Panc1 (cell line): ENCODE measurements around the gene FETUB. TPM values are rescaled to one million over a fixed set of nuclear protein-coding genes. Genes with fewer than 3 reads are reported as not detected.

ENCODE experiments used
- ATAC-seq: fragments of 200-7000 bp; cut with Tn5 transposase; 2 replicates; pipeline ENCODE4 v1.9.1; 2020; ENCODE audit warnings: mild to moderate bottlenecking, moderate library complexity
- BruUV-seq: library from RNA; stranded (reverse); fragments of 400-500 nt; replicated peaks from 2 replicates; lab custom pipeline; 2021; lab: Mats Ljungman, UMichigan
- CTCF ChIA-PET: fragments of 300-600 bp; sonication (Branson Sonifier 250); formaldehyde crosslinking; loops from one replicate; lab custom pipeline; 2022; ENCODE audit warnings: antibody characterized with exemption; lab: Charles Lee
- POLR2A ChIA-PET: fragments of 300-600 bp; sonication (Branson Sonifier 250); formaldehyde crosslinking; loops from one replicate; lab custom pipeline; 2022; ENCODE audit warnings: antibody characterized with exemption; lab: Charles Lee
- DNase-seq: peaks from one replicate; pipeline ENCODE4 v3.0.0-alpha.2; 2010; ENCODE audit warnings: low read depth, low spot score
- H3K27ac ChIP-seq: 2 replicates; pipeline ENCODE4 v1.5.1; 2011; ENCODE audit warnings: mild to moderate bottlenecking, low read length, inconsistent platforms
- H3K27me3 ChIP-seq: fragments of 200-500 bp; sonication (Bioruptor generic); 2 replicates; pipeline ENCODE4 v1.6.0; 2014; ENCODE audit warnings: low read length, inconsistent platforms; ENCODE audit not compliant: control insufficient read depth, insufficient read depth
- H3K36me3 ChIP-seq: fragments of 200-500 bp; sonication (Bioruptor generic); 2 replicates; pipeline ENCODE4 v1.5.1; 2014; ENCODE audit warnings: inconsistent platforms, mild to moderate bottlenecking, low read length, moderate library complexity; ENCODE audit not compliant: control insufficient read depth, insufficient read depth
- H3K4me1 ChIP-seq: 2 replicates; pipeline ENCODE4 v1.5.1; 2011; ENCODE audit warnings: inconsistent platforms, mild to moderate bottlenecking, low read length, moderate library complexity; ENCODE audit not compliant: control insufficient read depth, insufficient read depth
- H3K4me3 ChIP-seq, 2 experiments: 2 replicates each; pipeline ENCODE4 v1.5.1; 2011 to 2012; ENCODE audit warnings: low read depth in 2 of 2, low read length in 2 of 2, mild to moderate bottlenecking in 2 of 2, inconsistent platforms in 1 of 2, moderate library complexity in 1 of 2
- H3K9me3 ChIP-seq: fragments of 200-500 bp; sonication (Bioruptor generic); 2 replicates; pipeline ENCODE4 v1.5.1; 2014; ENCODE audit warnings: low read depth, mild to moderate bottlenecking, inconsistent platforms, low read length, moderate library complexity; ENCODE audit not compliant: control insufficient read depth, insufficient read depth
- CTCF ChIP-seq: fragments of 450-650 bp; IDR thresholded peaks from 2 replicates; pipeline ENCODE4 v1.5.1; 2017; ENCODE audit warnings: mild to moderate bottlenecking
- POLR2AphosphoS5 ChIP-seq: IDR thresholded peaks from 2 replicates; pipeline ENCODE4 v1.6.1; 2012; ENCODE audit warnings: mild to moderate bottlenecking, low read depth, low read length, moderate library complexity
- SIN3A ChIP-seq: IDR thresholded peaks from 2 replicates; pipeline ENCODE4 v1.6.1; 2012; ENCODE audit warnings: low read depth, mild to moderate bottlenecking, low read length, moderate library complexity, borderline replicate concordance; ENCODE audit not compliant: insufficient read depth
- TCF7L2 ChIP-seq: IDR thresholded peaks from 2 replicates; pipeline ENCODE4 v1.6.1; 2011; ENCODE audit warnings: mild to moderate bottlenecking, low read depth, low read length, inconsistent platforms
- in situ Hi-C: cut with HindIII; loops from 2 replicates; pipeline ENCODE4 v1.10.0; 2016; ENCODE audit warnings: low sequenced_read_pairs, low pct_unique_long_range_greater_than_20kb
- intact Hi-C: fragments of 100-400 bp; cut with micrococcal nuclease; formaldehyde crosslinking; loops from one replicate; pipeline ENCODE4 v1.10.0; 2022; ENCODE audit not compliant: unreplicated experiment
- total RNA-seq: library from RNA; stranded (reverse); gene quantifications from one replicate; pipeline ENCODE4 v1.2.1, GENCODE V29; 2021; ENCODE audit not compliant: unreplicated experiment
- TF ChIP-seq, protein P1 (sequence below), 2 experiments: IDR thresholded peaks; 2 replicates each; pipeline ENCODE4 v1.6.1; 2011 to 2012; ENCODE audit warnings: low read depth in 2 of 2, control low read depth in 1 of 2, low read length in 1 of 2, mild to moderate bottlenecking in 1 of 2, moderate library complexity in 1 of 2; ENCODE audit not compliant: insufficient read depth in 1 of 2

Gene FETUB
- total RNA-seq, 1 experiment from 2014 or later = not detected

DNA sequence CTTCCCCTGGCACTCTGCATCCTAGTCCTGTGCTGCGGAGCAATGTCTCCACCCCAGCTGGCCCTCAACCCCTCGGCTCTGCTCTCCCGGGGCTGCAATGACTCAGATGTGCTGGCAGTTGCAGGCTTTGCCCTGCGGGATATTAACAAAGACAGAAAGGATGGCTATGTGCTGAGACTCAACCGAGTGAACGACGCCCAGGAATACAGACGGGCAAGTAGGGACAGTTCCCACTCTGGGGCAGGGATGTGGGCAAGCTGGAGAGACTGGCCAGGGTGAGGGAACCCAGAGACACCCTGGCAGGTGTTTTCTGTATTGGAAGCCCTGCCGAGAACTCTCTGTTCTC, 247 bp downstream of the FETUB start:
- ATAC-seq = peak; percentile 72; the same call in 1 of the 2 replicates
- no peak overlapping the region for H3K27ac ChIP-seq
- no peak for DNase-seq
- H3K9me3 ChIP-seq = no peaks in the 10 kb centered on the region
- TF ChIP-seq CTCF = no peak
- TF ChIP-seq, protein P1, sequence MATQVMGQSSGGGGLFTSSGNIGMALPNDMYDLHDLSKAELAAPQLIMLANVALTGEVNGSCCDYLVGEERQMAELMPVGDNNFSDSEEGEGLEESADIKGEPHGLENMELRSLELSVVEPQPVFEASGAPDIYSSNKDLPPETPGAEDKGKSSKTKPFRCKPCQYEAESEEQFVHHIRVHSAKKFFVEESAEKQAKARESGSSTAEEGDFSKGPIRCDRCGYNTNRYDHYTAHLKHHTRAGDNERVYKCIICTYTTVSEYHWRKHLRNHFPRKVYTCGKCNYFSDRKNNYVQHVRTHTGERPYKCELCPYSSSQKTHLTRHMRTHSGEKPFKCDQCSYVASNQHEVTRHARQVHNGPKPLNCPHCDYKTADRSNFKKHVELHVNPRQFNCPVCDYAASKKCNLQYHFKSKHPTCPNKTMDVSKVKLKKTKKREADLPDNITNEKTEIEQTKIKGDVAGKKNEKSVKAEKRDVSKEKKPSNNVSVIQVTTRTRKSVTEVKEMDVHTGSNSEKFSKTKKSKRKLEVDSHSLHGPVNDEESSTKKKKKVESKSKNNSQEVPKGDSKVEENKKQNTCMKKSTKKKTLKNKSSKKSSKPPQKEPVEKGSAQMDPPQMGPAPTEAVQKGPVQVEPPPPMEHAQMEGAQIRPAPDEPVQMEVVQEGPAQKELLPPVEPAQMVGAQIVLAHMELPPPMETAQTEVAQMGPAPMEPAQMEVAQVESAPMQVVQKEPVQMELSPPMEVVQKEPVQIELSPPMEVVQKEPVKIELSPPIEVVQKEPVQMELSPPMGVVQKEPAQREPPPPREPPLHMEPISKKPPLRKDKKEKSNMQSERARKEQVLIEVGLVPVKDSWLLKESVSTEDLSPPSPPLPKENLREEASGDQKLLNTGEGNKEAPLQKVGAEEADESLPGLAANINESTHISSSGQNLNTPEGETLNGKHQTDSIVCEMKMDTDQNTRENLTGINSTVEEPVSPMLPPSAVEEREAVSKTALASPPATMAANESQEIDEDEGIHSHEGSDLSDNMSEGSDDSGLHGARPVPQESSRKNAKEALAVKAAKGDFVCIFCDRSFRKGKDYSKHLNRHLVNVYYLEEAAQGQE (IDR thresholded peaks at IDR 0.05; ENCODE audit: insufficient read depth in 1 of 2, low read depth in 2 of 2, low read length in 1 of 2) = no peak
- TF ChIP-seq SIN3A = no peak
- no peak for TF ChIP-seq POLR2AphosphoS5
- TF ChIP-seq TCF7L2 = no peak
- BruUV-seq = no TSS peak
- no peak overlapping the region for H3K4me3 ChIP-seq
- POLR2A ChIA-PET = no interaction called here
- H3K4me1 ChIP-seq = no peaks in the 10 kb centered on the region
- in situ Hi-C loops = no loop called here
- intact Hi-C loops = no loop called here
- CTCF ChIA-PET = no interaction called here
- H3K27me3 ChIP-seq = peaks cover 33% of the 10 kb centered on the region
- H3K36me3 ChIP-seq = no peaks in the 10 kb centered on the region

DNA sequence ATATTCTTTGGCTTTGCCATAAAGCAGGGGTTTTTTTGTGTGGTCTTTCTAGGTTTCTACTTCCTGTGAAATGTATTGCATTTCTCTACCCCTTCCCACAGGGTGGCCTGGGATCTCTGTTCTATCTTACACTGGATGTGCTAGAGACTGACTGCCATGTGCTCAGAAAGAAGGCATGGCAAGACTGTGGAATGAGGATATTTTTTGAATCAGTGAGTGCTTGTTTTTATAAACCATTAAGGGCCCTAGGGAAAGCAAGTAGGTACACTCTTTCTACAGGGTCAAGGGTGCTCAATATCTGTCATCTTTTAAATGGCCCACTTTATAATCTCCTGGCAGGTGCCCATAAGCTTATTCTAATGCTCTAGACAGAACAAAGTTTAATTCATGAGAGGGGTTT, 730 bp downstream of the FETUB start:
- intact Hi-C loops = no loop called here

More for the DNA sequence above, 730 bp downstream of the FETUB start:
- TF ChIP-seq POLR2AphosphoS5 (no peak), TCF7L2 (no peak), SIN3A (no peak), CTCF (no peak)
- TF ChIP-seq, protein P1 (IDR thresholded peaks at IDR 0.05; ENCODE audit: insufficient read depth in 1 of 2, low read depth in 2 of 2, low read length in 1 of 2) = no peak
- CTCF ChIA-PET = no interaction called here
- peaks cover 33% of the 10 kb centered on the region for H3K27me3 ChIP-seq
- H3K4me3 ChIP-seq = no peak overlapping the region
- no peak for ATAC-seq
- in situ Hi-C loops = no loop called here
- no peak overlapping the region for H3K27ac ChIP-seq
- no TSS peak for BruUV-seq
- no peak for DNase-seq
- POLR2A ChIA-PET = no interaction called here
- H3K9me3 ChIP-seq = no peaks in the 10 kb centered on the region
- no peaks in the 10 kb centered on the region for H3K4me1 ChIP-seq
- no peaks in the 10 kb centered on the region for H3K36me3 ChIP-seq
